CD14-positive monocyte (primary cell): Measurements from ENCODE around the gene AOPEP. TPM values are rescaled to one million over a fixed set of nuclear protein-coding genes. Genes with fewer than 3 reads are reported as not detected.

Experiments used
- DNase-seq, 3 donors: peaks; one replicate each; pipeline ENCODE4 v3.0.0-alpha.2; 2011 to 2022
- H2AFZ ChIP-seq: 2 replicates; pipeline ENCODE4 v1.6.0; 2012; ENCODE audit warnings: mild to moderate bottlenecking, low read depth, low read length, inconsistent platforms; ENCODE audit not compliant: insufficient read depth, poor library complexity, severe bottlenecking
- H3K27ac ChIP-seq, 2 donors: 1 replicate in 1 of 2; 2 replicates in 1 of 2; pipeline ENCODE4 v1.5.1; 2012 to 2013; ENCODE audit warnings: low read length in 2 of 2, control low read depth in 1 of 2, inconsistent platforms in 1 of 2, low read depth in 1 of 2, mild to moderate bottlenecking in 1 of 2
- H3K27me3 ChIP-seq, 2 donors: one replicate each; pipeline versions ENCODE4 v1.6.0 to v1.6.1; 2011 to 2013; ENCODE audit warnings: low read length in 2 of 2; ENCODE audit not compliant: control insufficient read depth in 2 of 2, insufficient read depth in 2 of 2
- H3K36me3 ChIP-seq, 2 donors: replicated peaks in 1 of 2; 1 replicate in 1 of 2; 2 replicates in 1 of 2; pipeline versions ENCODE4 v1.5.1 to v1.6.1; 2012 to 2013; ENCODE audit warnings: low read length in 2 of 2, control low read depth in 1 of 2, inconsistent platforms in 1 of 2, mild to moderate bottlenecking in 1 of 2; ENCODE audit not compliant: insufficient read depth in 2 of 2, control insufficient read depth in 1 of 2
- H3K4me1 ChIP-seq, 2 donors: 1 replicate in 1 of 2; 2 replicates in 1 of 2; pipeline versions ENCODE4 v1.5.1 to v1.6.1; 2012 to 2013; ENCODE audit warnings: low read length in 2 of 2, control low read depth in 1 of 2, inconsistent platforms in 1 of 2, mild to moderate bottlenecking in 1 of 2, moderate library complexity in 1 of 2; ENCODE audit not compliant: insufficient read depth in 2 of 2, control insufficient read depth in 1 of 2
- H3K4me2 ChIP-seq: replicated peaks from 2 replicates; pipeline ENCODE3; 2012; ENCODE audit warnings: low read length, moderate library complexity, mild to moderate bottlenecking; ENCODE audit not compliant: poor library complexity, severe bottlenecking; ENCODE audit errors: extremely low read depth
- H3K4me3 ChIP-seq, 3 experiments: fragments of 200-600 bp in 1 of 3; sonication (generic) in 1 of 3; replicated peaks in 1 of 3; 1 replicate in 2 of 3; 2 replicates in 1 of 3; pipeline ENCODE4 v1.5.1; 2011 to 2013; ENCODE audit warnings: low read length in 3 of 3, mild to moderate bottlenecking in 3 of 3, control low read depth in 2 of 3, low read depth in 2 of 3, inconsistent platforms in 1 of 3, moderate library complexity in 1 of 3
- H3K79me2 ChIP-seq: 2 replicates; pipeline ENCODE4 v1.6.0; 2012; ENCODE audit warnings: mild to moderate bottlenecking, control low read depth, inconsistent platforms, low read length, moderate library complexity; ENCODE audit not compliant: insufficient read depth
- H3K9ac ChIP-seq: 2 replicates; pipeline ENCODE4 v1.6.0; 2017; ENCODE audit warnings: low read length, mild to moderate bottlenecking; ENCODE audit not compliant: insufficient read depth, poor library complexity, severe bottlenecking
- H3K9me3 ChIP-seq, 2 donors: replicated peaks in 1 of 2; 1 replicate in 1 of 2; 2 replicates in 1 of 2; pipeline versions ENCODE4 v1.5.1 to v1.6.1; 2012 to 2013; ENCODE audit warnings: low read length in 2 of 2, control low read depth in 1 of 2; ENCODE audit not compliant: control insufficient read depth in 1 of 2, insufficient read depth in 1 of 2
- H4K20me1 ChIP-seq: 2 replicates; pipeline ENCODE4 v1.6.0; 2012; ENCODE audit warnings: mild to moderate bottlenecking, low read length, control low read depth, moderate library complexity; ENCODE audit not compliant: insufficient read depth
- H3K27ac Mint-ChIP-seq, 7 donors: one replicate each; pipeline ENCODE4 v1.8.0; 2020; ENCODE audit warnings: mild to moderate bottlenecking in 7 of 7, mixed read lengths in 7 of 7, moderate library complexity in 6 of 7, inconsistent platforms in 2 of 7
- H3K27me3 Mint-ChIP-seq, 3 donors: one replicate each; pipeline ENCODE4 v1.8.0; 2021 to 2022; ENCODE audit warnings: low read depth in 3 of 3, mild to moderate bottlenecking in 3 of 3, mixed read lengths in 3 of 3, moderate library complexity in 3 of 3, inconsistent platforms in 1 of 3
- H3K36me3 Mint-ChIP-seq, 2 donors: one replicate each; pipeline ENCODE4 v1.8.0; 2020; ENCODE audit warnings: mixed read lengths in 2 of 2, inconsistent platforms in 1 of 2, mild to moderate bottlenecking in 1 of 2
- H3K4me1 Mint-ChIP-seq: one replicate; pipeline ENCODE4 v1.8.0; 2020; ENCODE audit warnings: mild to moderate bottlenecking, mixed read lengths
- H3K4me3 Mint-ChIP-seq, 2 donors: one replicate each; pipeline ENCODE4 v1.8.0; 2020; ENCODE audit warnings: mild to moderate bottlenecking in 2 of 2, mixed read lengths in 2 of 2, moderate library complexity in 1 of 2
- H3K9me3 Mint-ChIP-seq, 7 donors: one replicate each; pipeline ENCODE4 v1.8.0; 2020 to 2022; ENCODE audit warnings: mixed read lengths in 7 of 7, mild to moderate bottlenecking in 6 of 7, moderate library complexity in 6 of 7, inconsistent platforms in 2 of 7
- CTCF ChIP-seq: fragments of 200-600 bp; IDR thresholded peaks from one replicate; pipeline ENCODE4 v1.8.0; 2022; ENCODE audit warnings: antibody characterized with exemption, mild to moderate bottlenecking
- WGBS: methylation state at CpG from one replicate; pipeline ENCODE4 v1.1.5; 2013; ENCODE audit warnings: missing lambda C conversion rate; ENCODE audit not compliant: insufficient coverage; 5-methylcytosine and 5-hydroxymethylcytosine counted together
- intact Hi-C, 2 donors: fragments of 100-400 bp; cut with micrococcal nuclease; formaldehyde crosslinking; loops; one replicate each; pipeline versions ENCODE4 v1.15.0 to v1.15.1; 2023
- polyA plus RNA-seq, 3 donors: library from polyadenylated mRNA; depleted of rRNA in 1 of 3; unstranded in 2 of 3; stranded (reverse) in 1 of 3; fragments of 300-500 nt in 2 of 3; fragments of >200 nt in 1 of 3; fragmentation: Illumina TruSeq in 2 of 3; gene quantifications; 1 replicate in 2 of 3; 2 replicates in 1 of 3; pipeline ENCODE4 v1.2.3, GENCODE V29; 2012 to 2021

The AOPEP gene
- polyA plus RNA-seq, 3 donors = 3.0 to 4.1 (median 3.1) TPM

- no peaks in the 10 kb centered on the region for H3K79me2 ChIP-seq
- H3K27me3 ChIP-seq = no peaks in the 10 kb centered on the region
- no peaks in the 10 kb centered on the region for H3K9me3 ChIP-seq
- H3K36me3 Mint-ChIP-seq = peaks cover 9 to 16% of the 10 kb centered on the region in 2 donors
- H3K4me1 ChIP-seq = no peaks in the 10 kb centered on the region
- H3K27me3 Mint-ChIP-seq = peaks cover 0 to 1% (median 0%) of the 10 kb centered on the region in 3 donors
- no peak overlapping the region for H3K27ac ChIP-seq
- no peak overlapping the region for H3K4me3 ChIP-seq
- no peaks in the 10 kb centered on the region for H3K9me3 Mint-ChIP-seq
- TF ChIP-seq CTCF = no peak
- no peaks in the 10 kb centered on the region for H4K20me1 ChIP-seq
- H3K9ac ChIP-seq = no peak overlapping the region
- H3K4me3 Mint-ChIP-seq = no peak overlapping the region
- WGBS = 98% methylated on average over 9 of the region's 12 CpGs
- H3K36me3 ChIP-seq = no peaks in the 10 kb centered on the region
- DNase-seq = no peak
- H3K4me2 ChIP-seq = no peak overlapping the region
- no peak overlapping the region for H2AFZ ChIP-seq
- intact Hi-C loops = no loop called here
- no peaks in the 10 kb centered on the region for H3K4me1 Mint-ChIP-seq
- no peak overlapping the region for H3K27ac Mint-ChIP-seq
Observed at GRCh38 chr9:95112436-95113280, 386.2 kb downstream of the AOPEP start.

- H2AFZ ChIP-seq = no peak overlapping the region
- Mint-ChIP-seq H3K4me3 (no peak overlapping the region), H3K36me3 (peaks cover 4 to 16% of the 10 kb centered on the region in 2 donors), H3K27ac (no peak overlapping the region), H3K9me3 (no peaks in the 10 kb centered on the region), H3K27me3 (peaks cover 0 to 3% (median 0%) of the 10 kb centered on the region in 3 donors), H3K4me1 (no peaks in the 10 kb centered on the region)
- intact Hi-C loops = no loop called here
- no peaks in the 10 kb centered on the region for H4K20me1 ChIP-seq
- H3K9ac ChIP-seq = no peak overlapping the region
- no peaks in the 10 kb centered on the region for H3K27me3 ChIP-seq
- H3K79me2 ChIP-seq = no peaks in the 10 kb centered on the region
- TF ChIP-seq CTCF = no peak
- no peaks in the 10 kb centered on the region for H3K4me1 ChIP-seq
- H3K4me2 ChIP-seq = no peak overlapping the region
- no peaks in the 10 kb centered on the region for H3K36me3 ChIP-seq
- no peaks in the 10 kb centered on the region for H3K9me3 ChIP-seq
- H3K4me3 ChIP-seq = no peak overlapping the region
- DNase-seq = no peak
- no CpG with 5 or more reads among the region's 6 CpGs for WGBS
- H3K27ac ChIP-seq = no peak overlapping the region
Observed at GRCh38 chr9:95115104-95115503, 388.6 kb downstream of the AOPEP start.
